ENCODE data around the gene C20orf141.

DNA sequence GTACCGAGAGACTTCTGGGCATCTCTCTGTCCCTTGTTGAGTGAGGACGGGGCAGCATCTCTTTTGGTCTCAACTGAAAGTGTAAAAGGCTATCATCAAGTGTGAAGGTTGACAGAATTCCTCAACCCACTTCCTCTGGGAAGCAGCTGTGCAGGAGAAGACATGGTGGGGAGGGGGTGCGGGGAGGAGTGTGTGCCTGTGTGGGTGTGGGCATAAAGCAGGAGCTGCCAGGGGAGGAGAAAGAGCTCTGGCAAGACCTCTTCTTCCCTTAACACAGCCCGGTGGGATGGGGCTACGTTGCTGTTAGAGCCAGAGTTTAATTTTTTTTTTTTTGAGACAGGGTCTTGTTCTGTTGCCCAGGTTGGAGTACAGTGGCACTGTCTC, 46.2 kb upstream of the C20orf141 start:
- TF ChIP-seq CTCF (IDR thresholded peaks at IDR 0.05), result no peak
- no peak for TF ChIP-seq POLR2AphosphoS5 (IDR thresholded peaks at IDR 0.05; ENCODE audit: insufficient read depth in 1 of 2, low read depth in 1 of 2)
- no peak for TF ChIP-seq POLR2A (IDR thresholded peaks at IDR 0.05)
